Calu3 (cell line): Measurements from ENCODE around the gene PFKP. TPM values are rescaled to one million over a fixed set of nuclear protein-coding genes. Genes with fewer than 3 reads are reported as not detected.
"Not testable (repeated sequence)": the region's sequence is repeated elsewhere in the genome, so short reads cannot be mapped to it uniquely, and the experiment has no call there.

Source experiments
- BruUV-seq: library from RNA; stranded (reverse); fragments of 400-500 nt; replicated peaks from 2 replicates; lab custom pipeline; 2021; lab: Mats Ljungman, UMichigan
- CTCF ChIA-PET: fragments of 300-600 bp; sonication (Branson Sonifier 250); formaldehyde crosslinking; loops from one replicate; lab custom pipeline; 2022; ENCODE audit warnings: antibody characterized with exemption; lab: Charles Lee
- DNase-seq: peaks from one replicate; pipeline ENCODE4 v3.0.0; 2022
- H3K27ac Mint-ChIP-seq: one replicate; pipeline ENCODE4 v1.8.0; 2022; ENCODE audit warnings: mixed read lengths; ENCODE audit not compliant: unreplicated experiment
- H3K27me3 Mint-ChIP-seq: one replicate; pipeline ENCODE4 v1.8.0; 2022; ENCODE audit warnings: mixed read lengths; ENCODE audit not compliant: unreplicated experiment
- H3K36me3 Mint-ChIP-seq: one replicate; pipeline ENCODE4 v1.8.0; 2022; ENCODE audit warnings: mild to moderate bottlenecking, moderate library complexity, mixed read lengths; ENCODE audit not compliant: insufficient read depth, unreplicated experiment
- H3K4me1 Mint-ChIP-seq: one replicate; pipeline ENCODE4 v1.8.0; 2022; ENCODE audit warnings: mild to moderate bottlenecking, low read depth, mixed read lengths; ENCODE audit not compliant: unreplicated experiment
- H3K4me3 Mint-ChIP-seq: one replicate; pipeline ENCODE4 v1.8.0; 2022; ENCODE audit warnings: mild to moderate bottlenecking, low read depth, moderate library complexity, mixed read lengths; ENCODE audit not compliant: unreplicated experiment
- H3K9me3 Mint-ChIP-seq: one replicate; pipeline ENCODE4 v1.8.0; 2022; ENCODE audit warnings: low read depth, mixed read lengths; ENCODE audit not compliant: unreplicated experiment
- intact Hi-C: fragments of 100-400 bp; cut with micrococcal nuclease; formaldehyde crosslinking; loops from one replicate; pipeline ENCODE4 v1.10.0; 2022; ENCODE audit not compliant: unreplicated experiment
- total RNA-seq: library from RNA; stranded (reverse); gene quantifications from 2 replicates; pipeline ENCODE4 v1.2.3, GENCODE V29; 2022
- TF ChIP-seq, protein P1 (sequence below): fragments of 200-600 bp; IDR thresholded peaks from one replicate; pipeline ENCODE4 v1.8.0; 2022; ENCODE audit warnings: antibody characterized with exemption; ENCODE audit not compliant: unreplicated experiment

Gene PFKP
- total RNA-seq, 1 experiment from 2014 or later: 272 TPM

DNA sequence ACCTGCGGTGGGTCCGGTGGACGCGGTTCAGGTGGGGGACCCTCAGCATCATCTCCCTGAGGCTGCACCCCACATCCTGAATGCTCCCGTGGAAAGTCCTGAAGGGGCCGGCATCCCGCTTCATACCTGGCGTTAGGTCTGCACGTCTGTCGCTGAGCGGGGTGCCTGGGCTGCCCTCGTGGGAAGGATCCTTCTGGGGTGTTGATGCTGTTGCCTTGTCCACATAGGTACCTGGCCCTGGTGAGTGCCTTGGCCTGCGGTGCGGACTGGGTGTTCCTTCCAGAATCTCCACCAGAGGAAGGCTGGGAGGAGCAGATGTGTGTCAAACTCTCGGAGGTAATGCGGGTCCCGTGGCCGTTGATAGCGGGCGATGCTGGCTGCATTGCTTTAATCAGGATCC lies 37.8 kb downstream of the PFKP start:
- TF ChIP-seq, protein P1, sequence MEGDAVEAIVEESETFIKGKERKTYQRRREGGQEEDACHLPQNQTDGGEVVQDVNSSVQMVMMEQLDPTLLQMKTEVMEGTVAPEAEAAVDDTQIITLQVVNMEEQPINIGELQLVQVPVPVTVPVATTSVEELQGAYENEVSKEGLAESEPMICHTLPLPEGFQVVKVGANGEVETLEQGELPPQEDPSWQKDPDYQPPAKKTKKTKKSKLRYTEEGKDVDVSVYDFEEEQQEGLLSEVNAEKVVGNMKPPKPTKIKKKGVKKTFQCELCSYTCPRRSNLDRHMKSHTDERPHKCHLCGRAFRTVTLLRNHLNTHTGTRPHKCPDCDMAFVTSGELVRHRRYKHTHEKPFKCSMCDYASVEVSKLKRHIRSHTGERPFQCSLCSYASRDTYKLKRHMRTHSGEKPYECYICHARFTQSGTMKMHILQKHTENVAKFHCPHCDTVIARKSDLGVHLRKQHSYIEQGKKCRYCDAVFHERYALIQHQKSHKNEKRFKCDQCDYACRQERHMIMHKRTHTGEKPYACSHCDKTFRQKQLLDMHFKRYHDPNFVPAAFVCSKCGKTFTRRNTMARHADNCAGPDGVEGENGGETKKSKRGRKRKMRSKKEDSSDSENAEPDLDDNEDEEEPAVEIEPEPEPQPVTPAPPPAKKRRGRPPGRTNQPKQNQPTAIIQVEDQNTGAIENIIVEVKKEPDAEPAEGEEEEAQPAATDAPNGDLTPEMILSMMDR: no peak
- no TSS peak for BruUV-seq
- Mint-ChIP-seq H3K27ac (no peak overlapping the region), H3K9me3 (no peaks in the 10 kb centered on the region), H3K4me1 (peaks cover 8% of the 10 kb centered on the region), H3K27me3 (no peaks in the 10 kb centered on the region), H3K4me3 (no peak overlapping the region), H3K36me3 (peaks cover 71% of the 10 kb centered on the region)
- CTCF ChIA-PET: no interaction called here
- DNase-seq: no peak
- intact Hi-C loops: loop anchor here (5.0 kb wide), 1 partner anchor 33 kb away; no protein-coding TSS in a partner anchor

DNA sequence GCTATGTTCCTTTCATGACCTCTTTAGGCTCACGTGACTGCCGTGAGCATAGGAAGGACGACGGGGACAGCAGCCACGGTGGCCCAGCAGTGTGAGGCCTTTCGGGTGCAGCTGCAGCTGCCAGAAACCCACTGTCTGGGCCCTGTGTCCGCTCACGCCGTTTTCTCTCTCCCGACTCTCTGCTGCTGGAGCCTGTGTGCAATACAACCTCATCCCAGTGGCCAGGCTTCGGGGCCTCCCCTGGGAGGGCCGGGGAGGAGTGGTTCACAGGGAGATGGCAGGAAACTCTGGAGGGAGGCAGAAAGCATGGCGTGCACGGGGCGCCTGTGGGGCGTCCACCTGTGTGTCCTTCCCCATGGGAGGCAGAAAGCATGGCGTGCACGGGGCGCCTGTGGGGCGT lies 38.6 kb downstream of the PFKP start:
- intact Hi-C loops: loop anchor here (5.0 kb wide), 1 partner anchor 34 kb away; no protein-coding TSS in a partner anchor
- TF ChIP-seq, protein P1: no peak
- Mint-ChIP-seq H3K4me3 (no peak overlapping the region), H3K9me3 (no peaks in the 10 kb centered on the region), H3K4me1 (peaks cover 13% of the 10 kb centered on the region), H3K36me3 (peaks cover 73% of the 10 kb centered on the region), H3K27me3 (no peaks in the 10 kb centered on the region), H3K27ac (no peak overlapping the region)
- no peak for DNase-seq
- no TSS peak for BruUV-seq
- CTCF ChIA-PET: interaction anchor here (1.6 kb wide), 1 partner anchor 14 kb away, joined by 9 read pairs; no protein-coding TSS in a partner anchor

DNA sequence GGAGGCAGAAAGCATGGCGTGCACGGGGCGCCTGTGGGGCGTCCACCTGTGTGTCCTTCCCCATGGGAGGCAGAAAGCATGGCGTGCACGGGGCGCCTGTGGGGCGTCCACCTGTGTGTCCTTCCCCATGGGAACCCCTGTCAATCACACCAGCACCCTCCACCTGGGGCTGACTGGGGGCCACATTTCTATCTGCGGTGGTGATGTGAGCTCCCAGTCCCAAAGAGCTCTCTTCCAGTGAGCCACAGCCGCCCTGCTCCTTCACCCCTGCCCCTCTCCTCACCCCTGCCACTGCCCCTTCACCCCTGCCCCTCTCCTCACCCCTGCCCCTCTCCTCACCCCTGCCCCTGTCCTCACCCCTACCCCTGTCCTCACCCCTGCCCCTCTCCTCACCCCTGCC lies 39.0 kb downstream of the PFKP start:
- H3K27me3 Mint-ChIP-seq: not testable (repeated sequence)

DNA sequence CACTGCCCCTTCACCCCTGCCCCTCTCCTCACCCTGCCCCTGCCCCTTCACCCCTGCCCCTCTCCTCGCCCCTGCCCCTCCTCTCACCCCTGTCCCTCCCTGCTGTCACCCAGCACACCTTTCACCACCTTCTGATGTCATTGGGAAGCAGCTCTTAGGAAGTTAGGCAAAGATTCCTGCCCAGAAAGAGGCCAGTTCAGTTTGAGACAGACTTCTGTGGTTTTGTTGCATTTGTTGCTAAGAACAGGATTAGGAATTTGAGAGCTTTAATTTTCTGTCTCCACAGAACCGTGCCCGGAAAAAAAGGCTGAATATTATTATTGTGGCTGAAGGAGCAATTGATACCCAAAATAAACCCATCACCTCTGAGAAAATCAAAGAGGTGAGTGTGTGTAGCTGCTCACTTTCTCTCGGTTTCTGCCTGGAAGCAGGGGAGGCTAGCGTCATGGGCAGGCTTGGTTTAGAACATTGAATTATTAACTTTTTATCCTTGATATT lies 39.6 kb downstream of the PFKP start:
- no peaks in the 10 kb centered on the region for H3K27me3 Mint-ChIP-seq
- no peak for DNase-seq
- TF ChIP-seq, protein P1: no peak
- H3K9me3 Mint-ChIP-seq: no peaks in the 10 kb centered on the region
- H3K27ac Mint-ChIP-seq: peak overlapping the region; percentile 95
- intact Hi-C loops: loop anchor here (5.0 kb wide), 1 partner anchor 35 kb away; no protein-coding TSS in a partner anchor
- H3K4me1 Mint-ChIP-seq: peaks cover 18% of the 10 kb centered on the region
- H3K4me3 Mint-ChIP-seq: peak overlapping the region; percentile 59
- CTCF ChIA-PET: interaction anchor here (0.9 to 1.6 kb wide), 4 partner anchors 12 to 179 kb away, joined by 3 to 9 read pairs (median 6); no protein-coding TSS in a partner anchor
- H3K36me3 Mint-ChIP-seq: peaks cover 75% of the 10 kb centered on the region
- no TSS peak for BruUV-seq

More for the DNA sequence above, 39.0 kb downstream of the PFKP start:
- not testable (repeated sequence) for H3K4me3 Mint-ChIP-seq, H3K27ac Mint-ChIP-seq, H3K9me3 Mint-ChIP-seq, DNase-seq, BruUV-seq
- H3K4me1 Mint-ChIP-seq: peaks cover 18% of the 10 kb centered on the region
- peaks cover 73% of the 10 kb centered on the region for H3K36me3 Mint-ChIP-seq
- CTCF ChIA-PET: interaction anchor here (1.4 to 1.6 kb wide), 2 partner anchors 15 to 178 kb away, joined by 3 to 9 read pairs; no protein-coding TSS in a partner anchor
- intact Hi-C loops: loop anchor here (5.0 kb wide), 1 partner anchor 34 kb away; no protein-coding TSS in a partner anchor
